ENCODE data around the gene EPB41L2.

EPB41L2 gene

GRCh38 chr6:131048933-131049515 is 14.0 kb downstream of the EPB41L2 start:
- H3K27ac ChIP-seq (ENCODE audit: low read depth, low read length), result no peak overlapping the region
- H3K9me3 ChIP-seq (ENCODE audit: control insufficient read depth, insufficient read depth, low read depth, low read length), result peaks cover 7% of the 10 kb centered on the region
- no peaks in the 10 kb centered on the region for H3K4me1 ChIP-seq (ENCODE audit: control insufficient read depth, insufficient read depth, low read length)
- peaks cover 3% of the 10 kb centered on the region for H3K36me3 ChIP-seq (ENCODE audit: control insufficient read depth, insufficient read depth, low read length)
- H3K27me3 ChIP-seq (ENCODE audit: control insufficient read depth, insufficient read depth, low read length), result no peaks in the 10 kb centered on the region
- no peak overlapping the region for H3K4me3 ChIP-seq (ENCODE audit: low read depth, low read length)
- no peak overlapping the region for H3K9ac ChIP-seq (ENCODE audit: low read length)

DNA sequence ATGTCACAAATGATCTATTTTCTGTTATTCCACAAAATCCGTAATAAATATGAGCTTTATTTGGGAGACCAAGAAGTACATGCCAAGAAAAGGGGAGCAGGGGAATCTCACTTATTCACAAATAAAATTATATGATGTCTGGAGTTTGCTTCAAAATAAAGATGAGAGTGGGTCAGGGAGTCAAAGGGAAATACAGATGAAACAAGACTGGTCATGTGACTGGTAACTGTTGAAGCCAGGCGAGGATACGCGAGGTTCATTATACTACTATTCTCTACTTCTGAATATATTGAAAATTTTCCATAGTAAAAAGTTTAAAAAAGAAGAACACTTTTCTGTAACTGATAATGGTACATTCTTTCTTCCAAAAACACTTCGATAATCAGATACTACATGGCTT is 14.6 kb downstream of the EPB41L2 start:
- Histone ChIP-seq H3K4me1 (ENCODE audit: control insufficient read depth, insufficient read depth, low read length) (no peaks in the 10 kb centered on the region), H3K9me3 (ENCODE audit: control insufficient read depth, insufficient read depth, low read depth, low read length) (peaks cover 2% of the 10 kb centered on the region; the same call in 1 of the 2 replicates), H3K27ac (ENCODE audit: low read depth, low read length) (no peak overlapping the region), H3K4me3 (ENCODE audit: low read depth, low read length) (no peak overlapping the region), H3K36me3 (ENCODE audit: control insufficient read depth, insufficient read depth, low read length) (no peaks in the 10 kb centered on the region), H3K27me3 (ENCODE audit: control insufficient read depth, insufficient read depth, low read length) (no peaks in the 10 kb centered on the region), H3K9ac (ENCODE audit: low read length) (no peak overlapping the region)

- H3K4me1 ChIP-seq (ENCODE audit: control insufficient read depth, insufficient read depth, low read length), result no peaks in the 10 kb centered on the region
- no peak overlapping the region for H3K9ac ChIP-seq (ENCODE audit: low read length)
- H3K9me3 ChIP-seq (ENCODE audit: control insufficient read depth, insufficient read depth, low read depth, low read length), result no peaks in the 10 kb centered on the region
- H3K27ac ChIP-seq (ENCODE audit: low read depth, low read length), result no peak overlapping the region
- no peaks in the 10 kb centered on the region for H3K27me3 ChIP-seq (ENCODE audit: control insufficient read depth, insufficient read depth, low read length)
- no peak overlapping the region for H3K4me3 ChIP-seq (ENCODE audit: low read depth, low read length)
- no peaks in the 10 kb centered on the region for H3K36me3 ChIP-seq (ENCODE audit: control insufficient read depth, insufficient read depth, low read length)
Observed at GRCh38 chr6:131045139-131045538, 17.9 kb downstream of the EPB41L2 start.

- Histone ChIP-seq H3K27ac (ENCODE audit: low read depth, low read length) (no peak overlapping the region), H3K4me1 (ENCODE audit: control insufficient read depth, insufficient read depth, low read length) (no peaks in the 10 kb centered on the region), H3K27me3 (ENCODE audit: control insufficient read depth, insufficient read depth, low read length) (no peaks in the 10 kb centered on the region), H3K4me3 (ENCODE audit: low read depth, low read length) (no peak overlapping the region), H3K9me3 (ENCODE audit: control insufficient read depth, insufficient read depth, low read depth, low read length) (no peaks in the 10 kb centered on the region), H3K36me3 (ENCODE audit: control insufficient read depth, insufficient read depth, low read length) (no peaks in the 10 kb centered on the region), H3K9ac (ENCODE audit: low read length) (no peak overlapping the region)
Observed at GRCh38 chr6:131043902-131044447, 19.1 kb downstream of the EPB41L2 start.

DNA sequence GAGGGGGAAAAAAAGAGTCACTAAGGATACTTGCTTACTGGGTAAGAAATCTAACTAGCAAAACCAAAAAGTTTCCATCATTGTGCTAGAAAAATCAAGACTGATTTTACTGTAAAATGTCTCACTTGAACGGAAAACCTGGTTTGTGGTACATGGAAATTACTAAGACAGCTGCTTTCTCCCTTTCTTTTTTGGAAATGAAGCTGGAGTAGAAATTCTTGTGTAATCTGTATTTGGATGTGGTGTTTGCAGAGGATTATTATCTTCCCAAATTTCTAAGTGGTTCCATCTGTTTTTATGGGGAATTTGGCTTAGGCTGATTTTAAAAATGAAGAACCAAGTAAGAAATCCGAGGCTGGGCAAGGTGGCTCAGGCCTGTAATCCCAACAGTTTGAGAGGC is 20.4 kb downstream of the EPB41L2 start:
- Histone ChIP-seq H3K9ac (ENCODE audit: low read length) (no peak overlapping the region), H3K27me3 (ENCODE audit: control insufficient read depth, insufficient read depth, low read length) (no peaks in the 10 kb centered on the region), H3K36me3 (ENCODE audit: control insufficient read depth, insufficient read depth, low read length) (no peaks in the 10 kb centered on the region), H3K4me1 (ENCODE audit: control insufficient read depth, insufficient read depth, low read length) (no peaks in the 10 kb centered on the region), H3K4me3 (ENCODE audit: low read depth, low read length) (no peak overlapping the region), H3K9me3 (ENCODE audit: control insufficient read depth, insufficient read depth, low read depth, low read length) (no peaks in the 10 kb centered on the region), H3K27ac (ENCODE audit: low read depth, low read length) (no peak overlapping the region)

GRCh38 chr6:131041814-131042213 is 21.2 kb downstream of the EPB41L2 start:
- no peaks in the 10 kb centered on the region for H3K27me3 ChIP-seq (ENCODE audit: control insufficient read depth, insufficient read depth, low read length)
- H3K27ac ChIP-seq (ENCODE audit: low read depth, low read length), result no peak overlapping the region
- no peaks in the 10 kb centered on the region for H3K36me3 ChIP-seq (ENCODE audit: control insufficient read depth, insufficient read depth, low read length)
- H3K4me3 ChIP-seq (ENCODE audit: low read depth, low read length), result no peak overlapping the region
- no peaks in the 10 kb centered on the region for H3K9me3 ChIP-seq (ENCODE audit: control insufficient read depth, insufficient read depth, low read depth, low read length)
- H3K9ac ChIP-seq (ENCODE audit: low read length), result no peak overlapping the region
- H3K4me1 ChIP-seq (ENCODE audit: control insufficient read depth, insufficient read depth, low read length), result no peaks in the 10 kb centered on the region

- Histone ChIP-seq H3K4me1 (ENCODE audit: control insufficient read depth, insufficient read depth, low read length) (no peaks in the 10 kb centered on the region), H3K27me3 (ENCODE audit: control insufficient read depth, insufficient read depth, low read length) (no peaks in the 10 kb centered on the region), H3K4me3 (ENCODE audit: low read depth, low read length) (no peak overlapping the region), H3K9me3 (ENCODE audit: control insufficient read depth, insufficient read depth, low read depth, low read length) (no peaks in the 10 kb centered on the region), H3K9ac (ENCODE audit: low read length) (no peak overlapping the region), H3K27ac (ENCODE audit: low read depth, low read length) (no peak overlapping the region), H3K36me3 (ENCODE audit: control insufficient read depth, insufficient read depth, low read length) (no peaks in the 10 kb centered on the region)
Observed at GRCh38 chr6:131040866-131041265, 22.2 kb downstream of the EPB41L2 start.

DNA sequence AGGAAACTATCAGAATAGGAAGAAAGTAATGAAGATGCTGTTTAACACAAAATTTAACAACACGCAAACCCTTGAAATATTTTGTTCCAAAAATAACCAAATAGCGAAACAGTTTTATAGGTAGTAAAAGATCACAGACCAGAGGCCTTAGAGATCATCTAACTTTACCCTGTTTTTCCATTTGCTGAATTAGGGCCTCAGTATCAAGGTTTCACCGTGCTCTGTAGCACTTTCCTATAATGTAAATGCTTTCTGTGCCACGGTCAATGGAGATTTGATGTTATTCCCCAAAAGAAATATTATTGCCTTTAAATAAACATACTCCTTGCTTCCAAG is 23.7 kb downstream of the EPB41L2 start:
- Histone ChIP-seq H3K4me3 (ENCODE audit: low read depth, low read length) (no peak overlapping the region), H3K27me3 (ENCODE audit: control insufficient read depth, insufficient read depth, low read length) (no peaks in the 10 kb centered on the region), H3K4me1 (ENCODE audit: control insufficient read depth, insufficient read depth, low read length) (no peaks in the 10 kb centered on the region), H3K9ac (ENCODE audit: low read length) (no peak overlapping the region), H3K27ac (ENCODE audit: low read depth, low read length) (no peak overlapping the region), H3K9me3 (ENCODE audit: control insufficient read depth, insufficient read depth, low read depth, low read length) (no peaks in the 10 kb centered on the region), H3K36me3 (ENCODE audit: control insufficient read depth, insufficient read depth, low read length) (no peaks in the 10 kb centered on the region)

DNA sequence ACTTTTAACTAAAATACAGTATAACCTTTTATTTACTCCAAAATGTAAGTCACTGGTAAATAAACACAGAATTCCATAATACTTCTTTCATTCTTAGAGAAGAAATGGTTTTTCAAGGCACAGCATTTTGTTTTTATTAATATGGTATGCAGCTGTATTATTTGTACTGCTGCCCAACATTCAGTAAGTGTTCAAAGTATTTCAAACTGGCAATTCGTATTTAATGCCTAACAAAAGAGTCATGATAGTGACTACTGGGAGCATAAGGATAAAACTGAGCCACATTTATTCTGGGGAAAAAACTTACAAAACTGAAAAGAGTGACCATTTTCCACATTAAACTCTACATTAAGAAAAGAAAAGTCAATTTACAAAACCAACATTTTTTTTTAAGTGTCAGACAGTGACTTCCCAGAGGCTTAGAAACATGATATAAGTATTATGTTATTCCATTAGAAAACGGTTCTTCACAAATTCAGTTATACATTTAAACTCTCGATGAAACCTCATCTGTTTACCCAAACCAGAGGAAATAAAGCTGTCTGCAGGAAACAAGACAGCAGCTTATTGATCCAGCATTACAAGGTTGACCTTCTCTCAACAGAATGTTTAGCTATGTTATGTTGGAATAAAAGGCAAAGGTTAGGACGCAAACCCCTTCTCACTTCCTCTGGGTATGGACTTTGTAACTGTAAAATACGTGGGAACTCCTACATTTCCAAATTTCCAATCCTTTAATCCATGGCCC is 24.3 kb downstream of the EPB41L2 start:
- no peak overlapping the region for H3K27ac ChIP-seq (ENCODE audit: low read depth, low read length)
- H3K4me1 ChIP-seq (ENCODE audit: control insufficient read depth, insufficient read depth, low read length), result no peaks in the 10 kb centered on the region
- no peaks in the 10 kb centered on the region for H3K27me3 ChIP-seq (ENCODE audit: control insufficient read depth, insufficient read depth, low read length)
- no peaks in the 10 kb centered on the region for H3K36me3 ChIP-seq (ENCODE audit: control insufficient read depth, insufficient read depth, low read length)
- H3K4me3 ChIP-seq (ENCODE audit: low read depth, low read length), result no peak overlapping the region
- H3K9ac ChIP-seq (ENCODE audit: low read length), result no peak overlapping the region
- no peaks in the 10 kb centered on the region for H3K9me3 ChIP-seq (ENCODE audit: control insufficient read depth, insufficient read depth, low read depth, low read length)

DNA sequence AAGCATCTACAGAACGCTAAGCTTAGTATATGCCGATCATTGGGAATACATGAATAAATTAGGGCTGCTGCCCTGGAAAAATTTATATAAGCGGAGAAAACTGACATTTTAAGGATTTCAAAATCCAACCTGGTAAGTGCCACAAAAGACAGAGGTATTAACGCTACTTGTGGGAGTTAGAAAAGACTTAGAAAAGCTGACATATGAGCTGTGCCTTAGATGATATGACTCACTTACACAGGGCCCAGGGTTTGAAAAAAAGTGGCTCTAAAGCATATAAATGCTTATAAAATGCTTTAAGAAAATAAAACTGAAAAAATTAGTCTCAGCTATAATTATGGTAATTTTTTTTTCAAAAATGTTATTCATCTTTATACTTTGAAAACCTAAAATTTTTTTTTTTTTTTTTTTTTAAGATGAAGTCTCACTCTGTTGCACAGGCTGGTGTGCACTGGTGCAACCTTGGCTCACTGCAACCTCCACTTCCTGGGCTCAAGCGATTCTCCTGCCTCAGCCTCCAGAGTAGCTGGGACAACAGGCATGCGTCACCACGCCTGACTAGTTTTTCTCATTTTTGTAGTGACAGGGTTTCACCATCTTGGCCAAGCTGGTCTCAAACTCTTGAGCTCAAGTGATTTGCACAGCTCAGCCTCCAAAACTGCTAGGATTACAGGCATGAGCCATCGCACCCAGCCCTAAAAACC is 25.7 kb downstream of the EPB41L2 start:
- Histone ChIP-seq H3K9ac (ENCODE audit: low read length) (no peak overlapping the region), H3K27me3 (ENCODE audit: control insufficient read depth, insufficient read depth, low read length) (no peaks in the 10 kb centered on the region), H3K4me1 (ENCODE audit: control insufficient read depth, insufficient read depth, low read length) (no peaks in the 10 kb centered on the region), H3K4me3 (ENCODE audit: low read depth, low read length) (no peak overlapping the region), H3K27ac (ENCODE audit: low read depth, low read length) (no peak overlapping the region), H3K9me3 (ENCODE audit: control insufficient read depth, insufficient read depth, low read depth, low read length) (no peaks in the 10 kb centered on the region), H3K36me3 (ENCODE audit: control insufficient read depth, insufficient read depth, low read length) (no peaks in the 10 kb centered on the region)

DNA sequence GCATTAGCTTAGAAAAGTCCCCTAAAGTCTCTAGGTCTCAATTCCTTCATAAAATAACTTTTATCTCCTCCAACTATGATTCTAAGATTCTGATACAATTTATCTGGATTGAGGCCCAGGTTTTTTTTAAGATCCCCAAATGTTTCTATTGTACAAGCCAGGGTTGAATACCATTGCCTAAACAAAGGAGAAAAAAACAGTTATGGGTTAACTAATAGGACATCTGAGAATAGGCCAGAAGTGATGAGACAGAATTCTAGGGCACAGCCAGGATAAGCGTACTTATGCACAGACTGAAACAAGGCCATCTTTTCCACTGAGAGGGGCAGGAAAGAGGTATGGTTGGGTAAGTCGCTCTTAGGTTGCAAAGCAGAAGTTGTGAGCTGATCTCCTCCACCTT is 26.4 kb downstream of the EPB41L2 start:
- H3K9ac ChIP-seq (ENCODE audit: low read length), result no peak overlapping the region
- no peaks in the 10 kb centered on the region for H3K27me3 ChIP-seq (ENCODE audit: control insufficient read depth, insufficient read depth, low read length)
- H3K36me3 ChIP-seq (ENCODE audit: control insufficient read depth, insufficient read depth, low read length), result no peaks in the 10 kb centered on the region
- no peaks in the 10 kb centered on the region for H3K9me3 ChIP-seq (ENCODE audit: control insufficient read depth, insufficient read depth, low read depth, low read length)
- no peak overlapping the region for H3K27ac ChIP-seq (ENCODE audit: low read depth, low read length)
- H3K4me3 ChIP-seq (ENCODE audit: low read depth, low read length), result no peak overlapping the region
- no peaks in the 10 kb centered on the region for H3K4me1 ChIP-seq (ENCODE audit: control insufficient read depth, insufficient read depth, low read length)
